DMS153 treated with DMSO at 0.1 percent for 48 hours (cell line): ENCODE measurements around the gene PLIN4.

ENCODE experiments used
- DNase-seq: peaks from one replicate; lab custom pipeline; 2025; ENCODE audit not compliant: unreplicated experiment; lab: John Stamatoyannopoulos, UW

PLIN4 gene

GRCh38 chr19:4456843-4457653, 61.2 kb downstream of the PLIN4 start:
- no peak for DNase-seq

- no peak for DNase-seq
Measured at GRCh38 chr19:4456476-4456842, 61.8 kb downstream of the PLIN4 start.

- no peak for DNase-seq
Measured at GRCh38 chr19:4455719-4456475, 62.4 kb downstream of the PLIN4 start.

GRCh38 chr19:4454747-4455718, 63.3 kb downstream of the PLIN4 start:
- DNase-seq, result no peak

GRCh38 chr19:4453232-4454179, 64.8 kb downstream of the PLIN4 start:
- no peak for DNase-seq

GRCh38 chr19:4452230-4452990, 65.9 kb downstream of the PLIN4 start:
- no peak for DNase-seq
